Trophoblast cell (in vitro differentiated cells and primary cell): ENCODE data around the gene BNIP5.
"Not testable (repeated sequence)": the region's sequence is repeated elsewhere in the genome, so short reads cannot be mapped to it uniquely, and the experiment has no call there.

ENCODE experiments used
- DNase-seq, 2 donors: peaks; one replicate each; pipeline ENCODE4 v3.0.0-alpha.2; 2016
- H2AFZ ChIP-seq: 2 replicates; pipeline ENCODE4 v1.6.1; 2013; ENCODE audit warnings: low read length, moderate library complexity, mild to moderate bottlenecking; ENCODE audit not compliant: insufficient read depth, poor library complexity
- H2AK5ac ChIP-seq: 2 replicates; pipeline ENCODE4 v1.6.1; 2013; ENCODE audit warnings: mild to moderate bottlenecking, low read length
- H2BK120ac ChIP-seq: 2 replicates; pipeline ENCODE4 v1.6.1; 2013; ENCODE audit warnings: low read length, mild to moderate bottlenecking, moderate library complexity; ENCODE audit not compliant: insufficient read depth, poor library complexity
- H2BK12ac ChIP-seq: 2 replicates; pipeline ENCODE4 v1.6.1; 2013; ENCODE audit warnings: mild to moderate bottlenecking, low read length, moderate library complexity
- H2BK5ac ChIP-seq: 2 replicates; pipeline ENCODE4 v1.6.1; 2013; ENCODE audit warnings: low read length, low read depth, moderate library complexity, mild to moderate bottlenecking; ENCODE audit not compliant: poor library complexity
- H3K14ac ChIP-seq: 2 replicates; pipeline ENCODE4 v1.6.1; 2013; ENCODE audit warnings: mild to moderate bottlenecking, low read length
- H3K18ac ChIP-seq: 2 replicates; pipeline ENCODE4 v1.6.1; 2013; ENCODE audit warnings: mild to moderate bottlenecking, low read length
- H3K23ac ChIP-seq: 2 replicates; pipeline ENCODE4 v1.6.1; 2013; ENCODE audit warnings: low read length
- H3K27ac ChIP-seq: 2 replicates; pipeline ENCODE4 v1.5.1; 2013; ENCODE audit warnings: low read depth, mild to moderate bottlenecking, inconsistent platforms, low read length, moderate library complexity
- H3K27me3 ChIP-seq: 2 replicates; pipeline ENCODE4 v1.6.1; 2013; ENCODE audit warnings: inconsistent platforms, mild to moderate bottlenecking, low read length, moderate library complexity; ENCODE audit not compliant: insufficient read depth
- H3K36me3 ChIP-seq, 2 experiments: 1 replicate in 1 of 2; 2 replicates in 1 of 2; pipeline ENCODE4 v1.6.1; 2013; ENCODE audit warnings: low read length in 2 of 2, mild to moderate bottlenecking in 2 of 2, moderate library complexity in 1 of 2; ENCODE audit not compliant: insufficient read depth in 2 of 2, control insufficient read depth in 1 of 2
- H3K4ac ChIP-seq: 2 replicates; pipeline ENCODE4 v1.6.1; 2013; ENCODE audit warnings: low read depth, mild to moderate bottlenecking, low read length, moderate library complexity
- H3K4me1 ChIP-seq, 2 experiments: 1 replicate in 1 of 2; 2 replicates in 1 of 2; pipeline ENCODE4 v1.6.1; 2013; ENCODE audit warnings: low read length in 2 of 2, mild to moderate bottlenecking in 2 of 2, moderate library complexity in 1 of 2; ENCODE audit not compliant: insufficient read depth in 2 of 2, control insufficient read depth in 1 of 2
- H3K4me2 ChIP-seq: 2 replicates; pipeline ENCODE4 v1.6.1; 2013; ENCODE audit warnings: inconsistent platforms, mild to moderate bottlenecking, low read length, moderate library complexity
- H3K4me3 ChIP-seq: 2 replicates; pipeline ENCODE4 v1.5.1; 2013; ENCODE audit warnings: mild to moderate bottlenecking, low read depth, low read length, inconsistent platforms
- H3K79me1 ChIP-seq: one replicate; pipeline ENCODE4 v1.6.1; 2013; ENCODE audit warnings: low read length
- H3K79me2 ChIP-seq: 2 replicates; pipeline ENCODE4 v1.6.1; 2013; ENCODE audit warnings: low read length, mild to moderate bottlenecking; ENCODE audit not compliant: control insufficient read depth, insufficient read depth, poor library complexity
- H3K9ac ChIP-seq: 2 replicates; pipeline ENCODE4 v1.6.1; 2013; ENCODE audit warnings: mild to moderate bottlenecking, low read length
- H3K9me3 ChIP-seq: 2 replicates; pipeline ENCODE4 v1.6.1; 2013; ENCODE audit warnings: low read depth, mild to moderate bottlenecking, control low read depth, inconsistent platforms, low read length; ENCODE audit not compliant: insufficient read depth
- H4K12ac ChIP-seq: 2 replicates; pipeline ENCODE4 v1.6.1; 2013; ENCODE audit warnings: low read depth, mild to moderate bottlenecking, low read length, moderate library complexity
- H4K8ac ChIP-seq: 2 replicates; pipeline ENCODE4 v1.6.1; 2013; ENCODE audit warnings: low read depth, mild to moderate bottlenecking, low read length, moderate library complexity
- H4K91ac ChIP-seq: one replicate; pipeline ENCODE4 v1.6.1; 2013; ENCODE audit warnings: low read depth, mild to moderate bottlenecking, low read length, moderate library complexity
- WGBS: extraction: QIAGEN DNeasy Blood & Tissue Kit; methylation state at CpG from one replicate; pipeline ENCODE4 v1.1.7; 2013; ENCODE audit warnings: missing lambda C conversion rate; ENCODE audit not compliant: insufficient read length, insufficient coverage; ENCODE audit errors: extremely low coverage; 5-methylcytosine and 5-hydroxymethylcytosine counted together

Gene BNIP5

DNA sequence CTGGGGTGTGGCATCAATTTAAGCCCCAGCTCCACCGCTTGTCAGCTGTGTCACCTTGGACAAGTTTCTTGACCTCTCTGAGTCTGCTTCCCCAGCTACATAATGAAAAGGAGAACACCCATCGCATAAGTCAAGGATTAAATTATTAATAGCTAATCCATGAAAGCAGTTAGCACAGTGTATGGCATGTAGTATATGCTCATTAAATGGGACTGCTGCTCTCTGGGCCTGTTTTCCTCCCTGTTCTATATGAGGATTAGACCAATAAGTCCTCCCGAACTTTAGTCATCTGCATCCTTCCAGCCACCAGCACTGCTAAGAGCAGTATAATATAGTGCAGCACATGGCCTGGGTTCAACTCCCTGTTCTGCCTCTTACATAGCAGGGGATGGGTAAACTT lies 31.1 kb upstream of the BNIP5 start:
- Histone ChIP-seq H2AK5ac (no peak overlapping the region), H2BK12ac (no peak overlapping the region), H4K91ac (no peak overlapping the region), H3K4me1 (peaks cover 4 to 6% of the 10 kb centered on the region in 2 experiments), H3K14ac (no peak overlapping the region), H3K27me3 (no peaks in the 10 kb centered on the region), H3K9ac (no peak overlapping the region), H3K9me3 (no peaks in the 10 kb centered on the region), H3K36me3 (no peaks in the 10 kb centered on the region), H3K27ac (no peak overlapping the region), H3K23ac (no peak overlapping the region), H4K12ac (no peak overlapping the region), H2BK120ac (no peak overlapping the region), H3K79me2 (no peaks in the 10 kb centered on the region), H3K18ac (no peak overlapping the region), H3K4ac (no peak overlapping the region), H3K4me2 (no peak overlapping the region), H4K8ac (no peak overlapping the region), H2BK5ac (no peak overlapping the region), H3K4me3 (no peak overlapping the region), H3K79me1 (no peaks in the 10 kb centered on the region), H2AFZ (no peak overlapping the region)
- DNase-seq, result no peak
- no CpG with 5 or more reads among the region's 3 CpGs for WGBS

DNA sequence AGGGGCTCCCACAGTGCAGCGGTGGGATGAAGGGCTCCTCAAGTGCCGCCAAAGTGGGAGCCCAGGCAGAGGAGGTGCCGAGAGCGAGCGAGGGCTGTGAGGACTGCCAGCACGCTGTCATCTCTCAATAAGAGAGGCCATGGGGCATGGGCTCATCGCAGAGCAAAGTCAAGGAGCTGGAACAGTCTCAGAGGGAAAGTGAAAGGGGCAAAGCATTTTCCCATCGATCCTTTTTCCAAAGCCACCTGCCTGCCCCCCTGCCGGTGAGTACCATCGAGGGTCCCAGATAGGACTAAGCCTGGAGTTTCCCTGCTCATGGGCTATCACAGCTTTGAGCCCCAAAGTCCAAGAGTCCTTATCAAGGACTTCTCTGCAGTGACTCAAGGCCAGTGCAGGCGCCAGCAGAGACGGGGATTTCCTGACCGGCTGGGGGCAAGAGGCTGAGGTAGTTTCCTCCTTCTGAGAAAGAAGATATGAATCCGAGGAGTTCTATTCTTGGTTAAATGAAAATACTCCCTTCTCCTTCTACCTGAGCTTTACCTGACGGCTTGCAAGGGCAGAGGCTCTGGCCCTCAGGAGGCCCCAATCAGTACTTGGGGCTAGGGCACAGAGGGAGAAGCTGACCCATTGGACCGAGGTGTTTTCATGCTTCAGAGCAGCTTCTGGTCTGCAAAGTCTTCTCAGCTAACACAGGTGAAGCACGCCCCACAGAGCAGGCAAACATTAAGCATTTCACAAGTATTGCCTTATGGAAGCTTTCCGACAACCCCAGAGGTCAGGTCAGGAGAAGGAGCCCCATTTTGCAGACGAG lies 28.2 kb upstream of the BNIP5 start:
- DNase-seq, result peak; percentile 24
- H3K9ac ChIP-seq, result no peak overlapping the region
- H3K4me2 ChIP-seq, result no peak overlapping the region
- no peak overlapping the region for H2BK120ac ChIP-seq
- H3K27me3 ChIP-seq, result no peaks in the 10 kb centered on the region
- H3K4me1 ChIP-seq, result peaks cover 4 to 6% of the 10 kb centered on the region in 2 experiments
- H3K4ac ChIP-seq, result no peak overlapping the region
- no peak overlapping the region for H4K8ac ChIP-seq
- no peak overlapping the region for H2BK5ac ChIP-seq
- H2AK5ac ChIP-seq, result no peak overlapping the region
- no peaks in the 10 kb centered on the region for H3K79me2 ChIP-seq
- H3K36me3 ChIP-seq, result no peaks in the 10 kb centered on the region
- H3K9me3 ChIP-seq, result peaks cover 2% of the 10 kb centered on the region
- H3K14ac ChIP-seq, result no peak overlapping the region
- no peak overlapping the region for H3K4me3 ChIP-seq
- no peak overlapping the region for H4K12ac ChIP-seq
- H3K79me1 ChIP-seq, result no peaks in the 10 kb centered on the region
- no peak overlapping the region for H2AFZ ChIP-seq
- no peak overlapping the region for H4K91ac ChIP-seq
- WGBS, result no CpG with 5 or more reads among the region's 19 CpGs
- H3K23ac ChIP-seq, result no peak overlapping the region
- no peak overlapping the region for H3K27ac ChIP-seq
- H3K18ac ChIP-seq, result no peak overlapping the region
- no peak overlapping the region for H2BK12ac ChIP-seq

DNA sequence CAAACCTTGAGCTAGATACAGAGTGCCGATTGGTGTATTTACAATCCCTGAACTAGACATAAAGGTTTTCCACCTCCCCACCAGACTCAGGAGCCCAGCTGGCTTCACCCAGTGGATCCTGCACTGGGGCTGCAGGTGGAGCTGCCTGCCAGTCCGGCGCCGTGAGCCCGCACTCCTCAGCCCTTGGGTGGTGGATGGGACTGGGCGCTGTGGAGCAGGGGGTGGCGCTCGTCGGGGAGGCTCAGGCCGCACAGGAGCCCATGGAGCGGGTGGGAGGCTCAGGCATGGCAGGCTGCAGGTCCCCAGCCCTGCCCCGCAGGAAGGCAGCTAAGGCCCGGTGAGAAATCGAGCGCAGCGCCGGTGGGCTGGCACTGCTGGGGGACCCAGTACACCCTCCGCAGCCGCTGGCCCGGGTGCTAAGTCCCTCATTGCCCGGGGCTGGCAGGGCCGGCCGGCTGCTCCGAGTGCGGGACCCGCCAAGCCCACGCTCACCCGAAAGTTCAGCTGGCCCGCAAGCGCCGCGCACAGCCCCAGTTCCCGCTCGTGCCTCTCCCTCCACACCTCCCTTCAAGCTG lies 27.5 kb upstream of the BNIP5 start:
- not testable (repeated sequence) for H2BK12ac ChIP-seq, H2BK5ac ChIP-seq, H3K27me3 ChIP-seq, H3K79me1 ChIP-seq, H3K4ac ChIP-seq, H3K4me1 ChIP-seq, H4K91ac ChIP-seq, H3K36me3 ChIP-seq, H3K18ac ChIP-seq, H4K12ac ChIP-seq, H3K4me2 ChIP-seq, H3K9ac ChIP-seq, H3K79me2 ChIP-seq, H3K14ac ChIP-seq, H3K9me3 ChIP-seq, H3K27ac ChIP-seq, H3K4me3 ChIP-seq, H4K8ac ChIP-seq, H3K23ac ChIP-seq, H2AFZ ChIP-seq, DNase-seq, H2BK120ac ChIP-seq, H2AK5ac ChIP-seq
- WGBS, result no CpG with 5 or more reads among the region's 34 CpGs

DNA sequence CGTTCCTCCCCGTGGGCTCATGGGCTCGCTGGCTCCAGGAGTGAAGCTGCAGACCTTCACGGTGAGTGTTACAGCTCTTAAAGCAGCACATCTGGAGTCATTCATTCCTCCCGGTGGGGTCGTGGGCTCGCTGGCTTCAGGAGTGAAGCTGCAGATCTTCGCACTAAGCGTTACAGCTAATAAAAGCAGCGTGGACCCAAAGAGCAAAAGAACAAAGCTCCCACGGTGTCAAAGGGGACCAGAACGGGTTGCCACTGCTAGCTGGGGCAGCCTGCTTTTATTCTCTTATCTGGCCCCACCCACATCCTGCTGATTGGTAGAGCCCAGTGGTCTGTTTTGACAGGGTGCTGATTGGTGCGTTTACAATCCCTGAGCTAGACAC lies 26.7 kb upstream of the BNIP5 start:
- not testable (repeated sequence) for H3K18ac ChIP-seq, H3K4ac ChIP-seq, H3K14ac ChIP-seq, H3K79me1 ChIP-seq, H2AK5ac ChIP-seq, H4K91ac ChIP-seq, H3K27me3 ChIP-seq, H3K4me2 ChIP-seq, H3K27ac ChIP-seq, H3K9me3 ChIP-seq, H3K36me3 ChIP-seq, H4K12ac ChIP-seq, H3K4me3 ChIP-seq, H3K4me1 ChIP-seq, H2BK120ac ChIP-seq, H3K23ac ChIP-seq, H3K9ac ChIP-seq, H3K79me2 ChIP-seq, DNase-seq, H4K8ac ChIP-seq, H2AFZ ChIP-seq, H2BK5ac ChIP-seq
- H2BK12ac ChIP-seq, result peak overlapping the region; percentile 9
- no CpG with 5 or more reads among the region's 13 CpGs for WGBS
